BE2C (cell line): ENCODE data around the gene ETNK2.

Source experiments
- DNase-seq: peaks from one replicate; pipeline ENCODE4 v3.0.0-alpha.2; 2020
- H3K27me3 ChIP-seq: fragments of 250-450 bp; sonication (Bioruptor Pico); 2 replicates; pipeline ENCODE4 v1.5.1; 2020; ENCODE audit warnings: mild to moderate bottlenecking
- H3K36me3 ChIP-seq: fragments of 250-450 bp; sonication (Bioruptor Pico); 2 replicates; pipeline ENCODE4 v1.5.1; 2020; ENCODE audit warnings: mild to moderate bottlenecking
- H3K4me1 ChIP-seq: fragments of 250-450 bp; sonication (Bioruptor Pico); 2 replicates; pipeline ENCODE4 v1.5.1; 2020
- H3K4me3 ChIP-seq: 2 replicates; pipeline ENCODE4 v1.5.1; 2011; ENCODE audit warnings: low read depth, low read length
- H3K9me3 ChIP-seq: fragments of 250-450 bp; sonication (Bioruptor Pico); 2 replicates; pipeline ENCODE4 v1.5.1; 2020
- CTCF ChIP-seq: IDR thresholded peaks from 2 replicates; pipeline ENCODE4 v1.5.1; 2012; ENCODE audit warnings: mild to moderate bottlenecking, low read depth, low read length

Gene ETNK2

GRCh38 chr1:204141131-204141530 is 10.7 kb downstream of the ETNK2 start:
- no peak for DNase-seq
- TF ChIP-seq CTCF = no peak
- no peaks in the 10 kb centered on the region for H3K9me3 ChIP-seq
- H3K4me1 ChIP-seq = no peaks in the 10 kb centered on the region
- no peaks in the 10 kb centered on the region for H3K27me3 ChIP-seq
- H3K36me3 ChIP-seq = no peaks in the 10 kb centered on the region
- no peak overlapping the region for H3K4me3 ChIP-seq

DNA sequence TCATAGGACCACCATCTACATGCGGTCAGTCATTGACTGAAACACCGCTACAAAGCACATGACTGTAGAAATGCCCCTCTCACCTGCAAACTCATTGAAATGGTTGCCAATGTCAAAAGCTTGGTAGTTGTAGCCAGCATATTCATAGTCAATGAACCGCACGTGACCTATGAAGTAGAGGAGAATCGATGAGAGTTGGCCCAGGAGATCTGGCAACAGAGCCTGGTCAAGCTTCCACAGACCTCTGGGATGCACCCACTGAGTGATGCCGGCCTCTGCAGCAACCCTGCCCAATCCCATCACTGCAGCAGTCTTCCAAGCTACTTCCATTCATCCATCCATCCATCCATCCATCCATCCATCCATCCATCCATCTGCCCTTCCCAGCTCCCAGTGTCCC is 11.9 kb downstream of the ETNK2 start:
- Histone ChIP-seq H3K27me3 (no peaks in the 10 kb centered on the region), H3K4me1 (no peaks in the 10 kb centered on the region), H3K9me3 (no peaks in the 10 kb centered on the region), H3K4me3 (no peak overlapping the region), H3K36me3 (no peaks in the 10 kb centered on the region)
- DNase-seq = no peak
- no peak for TF ChIP-seq CTCF

- Histone ChIP-seq H3K36me3 (no peaks in the 10 kb centered on the region), H3K27me3 (no peaks in the 10 kb centered on the region), H3K4me1 (no peaks in the 10 kb centered on the region), H3K4me3 (no peak overlapping the region), H3K9me3 (no peaks in the 10 kb centered on the region)
- TF ChIP-seq CTCF = no peak
- DNase-seq = no peak
Measured at GRCh38 chr1:204139088-204139487, 12.8 kb downstream of the ETNK2 start.

- TF ChIP-seq CTCF = no peak
- no peaks in the 10 kb centered on the region for H3K36me3 ChIP-seq
Measured at GRCh38 chr1:204136814-204137213, 15.0 kb downstream of the ETNK2 start.

DNA sequence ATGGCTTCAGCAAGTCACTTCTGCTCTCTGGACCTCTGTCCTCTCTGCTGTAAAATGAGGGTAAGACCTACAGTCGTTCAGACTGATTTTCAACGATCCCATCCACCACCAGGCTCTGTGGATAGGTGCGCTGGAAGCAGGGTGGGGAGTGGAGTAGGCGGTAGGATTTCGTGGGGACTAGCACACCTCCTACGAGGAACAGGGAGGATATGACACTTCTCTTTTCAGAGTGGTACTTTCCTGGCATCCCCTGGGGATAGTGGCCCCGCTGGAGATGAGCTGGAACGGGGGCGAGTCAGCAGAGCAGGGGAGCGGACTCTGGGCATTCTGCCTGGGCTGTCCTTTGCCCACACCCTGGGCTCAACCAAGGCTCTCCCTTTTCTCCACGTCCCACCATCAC is 17.7 kb downstream of the ETNK2 start:
- Histone ChIP-seq H3K36me3 (no peaks in the 10 kb centered on the region), H3K27me3 (no peaks in the 10 kb centered on the region; the same call in 1 of the 2 replicates), H3K4me1 (peaks cover 15% of the 10 kb centered on the region), H3K4me3 (no peak overlapping the region), H3K9me3 (no peaks in the 10 kb centered on the region)
- no peak for DNase-seq
- no peak for TF ChIP-seq CTCF

More at GRCh38 chr1:204136814-204137213, 15.0 kb downstream of the ETNK2 start:
- H3K4me3 ChIP-seq = no peak overlapping the region
- H3K27me3 ChIP-seq = no peaks in the 10 kb centered on the region
- no peak for DNase-seq
- H3K4me1 ChIP-seq = no peaks in the 10 kb centered on the region
- no peaks in the 10 kb centered on the region for H3K9me3 ChIP-seq

GRCh38 chr1:204132718-204133117 is 19.1 kb downstream of the ETNK2 start:
- no peaks in the 10 kb centered on the region; the same call in 1 of the 2 replicates for H3K27me3 ChIP-seq
- H3K4me3 ChIP-seq = no peak overlapping the region
- no peaks in the 10 kb centered on the region for H3K9me3 ChIP-seq
- DNase-seq = no peak
- no peaks in the 10 kb centered on the region for H3K36me3 ChIP-seq
- no peak for TF ChIP-seq CTCF
- peaks cover 15% of the 10 kb centered on the region for H3K4me1 ChIP-seq
